SJSA1 (cell line): ENCODE data around the gene EFNA5. TPM values are rescaled to one million over a fixed set of nuclear protein-coding genes. Genes with fewer than 3 reads are reported as not detected.

Source experiments
- DNase-seq, 2 experiments: peaks; one replicate each; pipeline ENCODE4 v3.0.0-alpha.2; 2015 to 2020; ENCODE audit warnings: low spot score in 2 of 2, low read depth in 1 of 2
- H3K27ac ChIP-seq: fragments of 250-450 bp; sonication (Bioruptor Pico); 2 replicates; pipeline ENCODE4 v1.5.1; 2020; ENCODE audit warnings: mild to moderate bottlenecking, moderate library complexity
- H3K27me3 ChIP-seq: fragments of 250-450 bp; sonication (Bioruptor Pico); replicated peaks from 2 replicates; pipeline ENCODE4 v1.5.1; 2020; ENCODE audit warnings: mild to moderate bottlenecking, moderate library complexity
- H3K36me3 ChIP-seq: fragments of 250-450 bp; sonication (Bioruptor Pico); 2 replicates; pipeline ENCODE4 v1.5.1; 2020; ENCODE audit warnings: mild to moderate bottlenecking
- H3K4me1 ChIP-seq: fragments of 250-450 bp; sonication (Bioruptor Pico); replicated peaks from 2 replicates; pipeline ENCODE4 v1.6.1; 2021; ENCODE audit warnings: mild to moderate bottlenecking
- H3K4me3 ChIP-seq: fragments of 250-450 bp; sonication (Bioruptor Pico); 2 replicates; pipeline ENCODE4 v1.5.1; 2020; ENCODE audit warnings: mild to moderate bottlenecking
- H3K9me3 ChIP-seq: fragments of 250-450 bp; sonication (Bioruptor Pico); replicated peaks from 2 replicates; pipeline ENCODE4 v1.5.1; 2020; ENCODE audit warnings: mild to moderate bottlenecking
- total RNA-seq: library from RNA; depleted of rRNA; stranded (reverse); fragments of >200 nt; shearing (Covaris generic); gene quantifications from 2 replicates; pipeline ENCODE4 v1.2.3, GENCODE V29; 2014

EFNA5 gene
- total RNA-seq, 1 experiment from 2014 or later, result 0.87 TPM

DNA sequence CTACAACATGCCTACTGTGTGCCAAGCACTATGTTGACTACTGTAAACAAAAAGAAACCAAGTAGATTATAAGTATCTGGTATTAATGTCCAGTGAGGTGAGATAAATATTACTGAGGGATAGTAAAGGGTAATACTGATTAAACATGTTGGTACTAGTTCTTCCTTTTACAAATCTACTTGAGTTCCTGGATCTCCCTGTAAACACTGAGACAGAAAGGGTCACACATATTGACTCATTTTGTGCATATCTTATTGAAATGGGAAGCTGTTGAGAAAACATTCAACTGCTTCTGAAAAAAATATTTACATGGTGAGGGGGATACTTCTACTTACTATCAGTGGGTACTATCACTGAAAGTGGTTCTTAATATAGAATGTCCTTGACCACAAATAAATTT, 24.3 kb downstream of the EFNA5 start:
- H3K4me1 ChIP-seq, result no peaks in the 10 kb centered on the region
- no peak for DNase-seq
- no peak overlapping the region for H3K27ac ChIP-seq
- H3K9me3 ChIP-seq, result no peaks in the 10 kb centered on the region
- H3K36me3 ChIP-seq, result no peaks in the 10 kb centered on the region
- H3K4me3 ChIP-seq, result no peak overlapping the region
- no peaks in the 10 kb centered on the region for H3K27me3 ChIP-seq

DNA sequence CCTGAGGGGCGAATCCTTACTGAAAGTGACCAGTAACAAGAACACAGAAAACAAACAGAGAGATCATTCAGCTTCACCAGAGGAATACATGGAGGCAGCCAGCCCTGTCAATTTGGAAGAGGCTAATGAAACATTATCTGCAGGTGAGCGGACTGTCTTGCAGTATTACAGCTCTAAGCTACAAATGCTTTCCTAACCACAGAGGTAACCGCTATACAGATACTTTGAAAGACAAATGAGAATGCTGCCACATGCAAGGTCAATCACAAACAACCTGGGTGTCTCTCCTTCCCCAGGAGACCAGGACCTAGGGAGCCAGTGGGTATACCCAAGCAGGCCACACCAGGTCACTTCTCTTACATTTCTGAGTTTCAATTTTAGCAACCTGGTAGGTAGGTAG, 30.2 kb downstream of the EFNA5 start:
- Histone ChIP-seq H3K27ac (no peak overlapping the region), H3K4me1 (no peaks in the 10 kb centered on the region), H3K4me3 (no peak overlapping the region), H3K36me3 (no peaks in the 10 kb centered on the region), H3K27me3 (0 out of 2 replicates have a peak, but pooled peaks cover 2% of the 10 kb centered on the region), H3K9me3 (no peaks in the 10 kb centered on the region)
- no peak for DNase-seq

DNA sequence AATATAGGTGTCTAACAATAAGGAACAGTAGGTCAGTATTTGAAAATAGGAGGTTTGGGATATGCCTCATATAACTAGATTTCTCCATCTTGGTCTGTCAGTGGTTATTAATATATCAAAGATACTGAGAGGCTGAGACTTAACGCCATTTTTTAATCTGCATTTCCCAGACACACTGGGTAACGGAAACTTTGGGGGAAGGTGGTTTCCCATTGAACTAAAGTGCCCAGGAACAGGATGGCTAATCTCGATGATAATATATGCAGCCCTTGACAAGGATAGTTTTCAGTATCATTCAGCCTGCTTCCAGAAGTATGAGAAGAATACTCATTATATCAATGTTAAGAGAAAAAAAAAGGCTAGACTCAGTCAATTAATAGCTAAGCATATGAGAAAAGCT, 30.7 kb downstream of the EFNA5 start:
- Histone ChIP-seq H3K27ac (no peak overlapping the region), H3K36me3 (no peaks in the 10 kb centered on the region), H3K4me3 (no peak overlapping the region), H3K4me1 (no peaks in the 10 kb centered on the region), H3K9me3 (no peaks in the 10 kb centered on the region), H3K27me3 (0 out of 2 replicates have a peak, but pooled peaks cover 2% of the 10 kb centered on the region)
- DNase-seq, result no peak

DNA sequence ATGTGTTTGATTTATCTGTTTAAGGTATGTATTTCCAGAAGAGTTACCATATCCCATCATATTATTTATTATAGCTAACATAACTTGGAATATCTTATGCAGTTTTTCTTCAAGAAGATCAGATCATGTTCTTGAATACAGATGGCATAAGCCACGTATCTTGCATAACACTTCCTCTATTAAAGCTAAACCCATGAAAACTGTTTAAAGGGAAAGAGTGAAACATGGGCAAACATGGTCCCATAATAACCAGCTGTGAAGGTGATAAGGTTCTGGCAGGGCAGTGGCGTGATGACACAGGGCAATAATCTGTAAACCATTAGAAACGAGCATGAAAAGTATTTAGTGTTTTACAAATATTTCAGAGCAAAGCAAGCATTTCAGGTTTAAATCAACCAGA, 34.2 kb downstream of the EFNA5 start:
- DNase-seq, result no peak
- H3K4me1 ChIP-seq, result no peaks in the 10 kb centered on the region
- H3K27ac ChIP-seq, result no peak overlapping the region
- no peaks in the 10 kb centered on the region for H3K9me3 ChIP-seq
- no peaks in the 10 kb centered on the region for H3K36me3 ChIP-seq
- no peak overlapping the region for H3K4me3 ChIP-seq
- 0 out of 2 replicates have a peak, but pooled peaks cover 2% of the 10 kb centered on the region for H3K27me3 ChIP-seq

DNA sequence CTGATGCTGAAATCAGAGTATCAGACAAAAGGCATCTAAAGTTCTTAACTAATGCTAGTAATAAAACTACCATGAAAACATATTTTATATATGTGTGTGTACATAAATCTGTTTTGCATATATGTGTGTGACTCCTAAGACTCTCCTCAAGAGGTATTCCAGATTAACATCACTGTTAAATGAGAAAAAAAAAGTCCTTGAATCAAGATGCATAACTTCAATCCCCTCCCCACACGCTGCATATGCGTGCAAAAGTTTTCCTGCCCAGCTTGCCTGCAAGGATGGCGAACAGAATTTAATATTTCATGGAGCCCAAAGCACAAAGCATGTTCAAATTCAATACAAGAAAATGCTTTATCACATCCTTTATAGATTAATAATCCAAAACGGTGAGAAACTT, 34.7 kb downstream of the EFNA5 start:
- H3K27me3 ChIP-seq, result 0 out of 2 replicates have a peak, but pooled peaks cover 2% of the 10 kb centered on the region
- no peaks in the 10 kb centered on the region for H3K9me3 ChIP-seq
- DNase-seq, result no peak
- no peak overlapping the region for H3K27ac ChIP-seq
- H3K4me3 ChIP-seq, result no peak overlapping the region
- H3K36me3 ChIP-seq, result no peaks in the 10 kb centered on the region
- no peaks in the 10 kb centered on the region for H3K4me1 ChIP-seq

DNA sequence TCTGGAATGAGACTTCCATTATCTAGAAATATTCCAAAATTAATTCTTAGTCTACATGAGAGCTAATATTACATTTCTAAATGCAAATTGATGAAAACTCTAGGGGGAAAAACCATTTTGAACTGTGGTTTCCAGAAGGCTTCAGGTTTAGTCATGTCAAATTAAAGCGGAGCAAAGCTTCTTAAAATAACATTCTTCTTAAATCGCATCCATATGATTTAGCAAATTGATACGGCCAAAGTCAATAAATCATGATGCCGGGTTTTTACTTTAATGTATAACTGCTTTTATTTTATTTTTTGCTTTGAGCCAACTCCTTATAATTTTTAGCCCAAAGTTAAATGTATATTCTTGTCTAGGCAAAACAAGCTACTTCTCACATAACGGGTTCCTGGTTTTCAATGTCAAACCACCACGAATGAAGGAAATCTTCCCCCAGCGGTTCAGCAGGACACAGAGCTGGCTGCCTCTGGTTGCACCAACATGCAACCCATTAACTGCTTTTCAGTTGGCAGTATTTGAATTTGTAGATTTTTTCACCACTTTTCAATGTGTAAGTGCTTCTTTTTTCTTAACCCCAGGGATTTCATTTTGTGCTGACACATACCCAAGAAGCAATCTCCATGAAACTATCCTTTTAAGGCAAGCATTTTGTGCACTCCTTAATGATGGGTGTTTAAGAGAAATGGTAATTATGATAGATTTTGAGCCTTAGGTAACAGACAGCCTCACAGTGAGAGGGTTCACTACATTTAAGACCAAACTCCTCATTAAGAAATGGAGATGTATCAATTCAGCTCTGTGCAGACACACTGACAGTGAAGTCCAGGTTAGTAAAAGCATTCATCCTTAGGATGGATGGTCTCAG, 35.5 kb downstream of the EFNA5 start:
- H3K4me1 ChIP-seq, result no peaks in the 10 kb centered on the region
- H3K4me3 ChIP-seq, result no peak overlapping the region
- 0 out of 2 replicates have a peak, but pooled peaks cover 2% of the 10 kb centered on the region for H3K27me3 ChIP-seq
- H3K36me3 ChIP-seq, result no peaks in the 10 kb centered on the region
- DNase-seq, result no peak
- no peaks in the 10 kb centered on the region for H3K9me3 ChIP-seq
- no peak overlapping the region for H3K27ac ChIP-seq

DNA sequence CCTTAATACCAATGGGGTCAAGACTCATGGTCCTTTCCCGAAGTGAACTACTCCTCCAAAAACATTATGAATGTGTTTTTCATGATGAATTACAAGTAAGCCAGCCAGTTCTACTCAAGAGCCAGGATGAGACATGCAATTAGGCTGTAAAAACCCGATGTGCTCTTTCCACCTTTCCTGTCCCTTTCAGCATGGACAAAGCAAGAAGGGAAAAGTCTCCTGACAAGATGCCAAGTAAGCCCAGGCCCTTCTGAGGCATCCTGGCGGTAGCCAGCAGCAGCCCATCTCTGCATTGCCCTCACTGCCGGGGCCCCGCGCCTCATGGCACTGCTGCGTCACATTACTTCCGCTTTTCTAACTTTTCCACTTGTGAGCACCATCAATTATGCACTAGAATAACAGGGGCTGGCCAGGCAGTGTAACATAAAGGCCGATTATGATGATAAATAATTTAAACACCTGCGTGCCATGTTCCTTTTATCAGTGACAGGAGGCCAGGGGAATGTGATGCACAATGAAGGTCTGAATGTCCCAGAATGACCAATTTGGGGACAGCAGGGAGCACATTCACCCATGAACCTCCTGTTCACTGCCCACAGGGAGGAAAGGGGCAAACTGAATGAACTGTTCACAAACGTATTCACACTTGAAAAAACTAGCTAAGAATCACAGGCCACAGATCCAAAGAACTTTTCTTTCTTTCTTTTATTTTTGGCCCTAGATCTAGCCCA, 37.4 kb downstream of the EFNA5 start:
- Histone ChIP-seq H3K36me3 (no peaks in the 10 kb centered on the region), H3K9me3 (no peaks in the 10 kb centered on the region), H3K27me3 (0 out of 2 replicates have a peak, but pooled peaks cover 2% of the 10 kb centered on the region), H3K4me3 (no peak overlapping the region), H3K27ac (no peak overlapping the region), H3K4me1 (no peaks in the 10 kb centered on the region)
- no peak for DNase-seq

DNA sequence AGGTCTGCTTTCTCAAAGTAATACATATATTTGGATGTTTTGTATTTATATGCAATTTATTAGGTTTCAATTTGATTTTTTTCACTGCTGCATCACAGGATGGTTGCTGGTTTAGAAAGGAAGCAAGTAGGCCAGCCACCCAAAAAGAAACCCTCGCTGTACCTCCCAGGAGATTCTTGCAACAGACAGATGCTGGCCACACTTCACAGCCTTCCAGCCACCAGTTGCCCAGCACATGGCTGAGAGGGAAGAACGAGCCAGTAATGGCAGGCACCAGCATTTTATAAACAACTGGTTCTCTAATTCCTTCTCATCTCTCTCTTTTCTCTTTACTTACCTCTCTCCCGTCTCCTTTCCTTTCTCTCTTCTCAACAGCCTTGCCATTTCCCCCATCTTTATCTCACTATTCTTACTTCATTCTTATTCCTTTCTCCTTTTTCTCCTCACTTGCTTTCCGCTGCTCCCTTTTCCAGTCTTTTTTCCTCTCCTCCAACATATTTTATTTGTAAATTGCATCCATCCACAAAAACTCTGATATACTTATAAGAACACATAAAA, 38.9 kb downstream of the EFNA5 start:
- H3K27ac ChIP-seq, result no peak overlapping the region
- H3K27me3 ChIP-seq, result 0 out of 2 replicates have a peak, but pooled peaks cover under 1% of the 10 kb centered on the region

DNA sequence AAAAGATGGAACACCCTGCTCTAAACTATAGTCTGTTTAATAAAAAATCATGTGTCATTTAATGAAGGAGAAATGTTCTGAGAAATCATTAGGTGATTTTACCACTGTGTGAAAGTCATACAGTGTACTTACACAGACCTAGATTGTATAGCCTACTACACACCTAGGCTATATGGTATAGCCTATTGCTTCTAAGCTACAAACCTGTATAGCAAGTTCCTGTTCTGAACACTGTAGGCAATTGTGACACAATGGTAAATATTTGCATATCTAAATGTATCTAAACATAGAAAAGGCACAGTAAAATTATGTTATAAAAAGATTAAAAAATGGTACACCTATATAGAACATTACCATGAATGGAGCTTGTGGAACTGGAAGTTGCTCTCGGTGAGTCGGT, 40.6 kb downstream of the EFNA5 start:
- Histone ChIP-seq H3K36me3 (no peaks in the 10 kb centered on the region), H3K9me3 (no peaks in the 10 kb centered on the region), H3K27me3 (0 out of 2 replicates have a peak, but pooled peaks cover 3% of the 10 kb centered on the region), H3K27ac (no peak overlapping the region), H3K4me3 (no peak overlapping the region), H3K4me1 (no peaks in the 10 kb centered on the region)
- DNase-seq, result no peak

More for the DNA sequence above, 38.9 kb downstream of the EFNA5 start:
- H3K4me1 ChIP-seq, result no peaks in the 10 kb centered on the region
- no peaks in the 10 kb centered on the region for H3K36me3 ChIP-seq
- no peak overlapping the region for H3K4me3 ChIP-seq
- no peaks in the 10 kb centered on the region for H3K9me3 ChIP-seq
- no peak for DNase-seq

DNA sequence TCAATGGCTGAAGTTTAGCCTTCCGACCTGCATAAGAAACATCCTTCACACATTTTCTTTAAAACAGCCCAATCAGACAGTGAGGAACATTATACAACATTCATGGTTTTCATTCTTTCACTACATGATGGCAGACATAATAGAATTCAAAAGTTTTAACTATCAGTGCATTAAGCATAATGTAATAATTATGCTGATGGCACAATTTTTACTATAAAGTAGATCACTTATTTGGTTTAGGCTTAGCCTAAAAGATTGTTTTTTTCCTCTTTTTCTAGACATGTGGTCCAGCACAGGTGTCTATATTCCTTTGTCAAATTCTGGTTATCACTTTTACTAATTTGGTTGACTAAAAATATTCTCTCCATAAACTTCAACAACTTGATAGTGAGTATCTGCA, 46.5 kb downstream of the EFNA5 start:
- Histone ChIP-seq H3K27me3 (0 out of 2 replicates have a peak, but pooled peaks cover 3% of the 10 kb centered on the region), H3K4me3 (no peak overlapping the region), H3K9me3 (no peaks in the 10 kb centered on the region), H3K36me3 (no peaks in the 10 kb centered on the region), H3K4me1 (no peaks in the 10 kb centered on the region), H3K27ac (no peak overlapping the region)
- DNase-seq, result no peak

DNA sequence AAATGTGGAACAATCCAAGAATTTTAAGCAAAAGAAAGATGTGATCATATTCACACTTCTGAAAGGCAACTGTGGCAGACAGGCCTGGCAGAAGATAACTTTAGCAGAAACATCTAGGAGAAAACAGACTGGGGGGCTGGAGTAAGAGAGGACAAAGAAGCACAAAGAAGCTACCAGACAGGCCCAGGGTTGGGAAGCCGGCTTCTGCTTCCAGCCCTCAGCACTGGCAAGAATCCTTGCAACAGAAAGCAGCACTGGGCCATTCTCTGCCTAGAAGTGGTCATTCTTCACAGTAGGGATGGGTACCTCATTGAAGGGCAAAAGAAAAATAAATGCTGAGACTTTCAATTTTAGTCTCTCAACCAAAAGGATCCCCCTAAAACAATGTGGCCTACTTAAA, 49.6 kb downstream of the EFNA5 start:
- H3K4me3 ChIP-seq, result no peak overlapping the region
- H3K27ac ChIP-seq, result no peak overlapping the region
- H3K9me3 ChIP-seq, result no peaks in the 10 kb centered on the region
- no peaks in the 10 kb centered on the region for H3K27me3 ChIP-seq
- no peaks in the 10 kb centered on the region for H3K36me3 ChIP-seq
- H3K4me1 ChIP-seq, result peaks cover 3% of the 10 kb centered on the region; the same call in 1 of the 2 replicates
- no peak for DNase-seq

DNA sequence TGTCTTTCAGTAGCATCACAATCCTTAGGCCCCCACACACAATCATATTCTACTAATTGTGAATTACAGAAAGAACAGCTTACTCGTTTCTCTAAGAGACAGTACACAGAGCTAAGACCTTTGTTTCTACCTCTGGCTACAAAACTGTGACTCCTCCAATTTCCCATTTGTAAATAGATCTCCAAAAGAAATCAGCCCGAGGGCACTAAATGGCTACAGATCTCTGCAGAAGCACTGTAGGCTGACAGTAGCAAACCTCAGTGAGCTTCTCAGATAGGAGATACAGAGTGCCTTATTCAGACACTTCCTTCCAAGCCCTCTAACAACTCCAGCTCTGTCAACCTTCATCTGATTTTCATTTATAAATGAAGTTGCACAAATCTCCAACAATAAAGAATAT, 51.0 kb downstream of the EFNA5 start:
- H3K36me3 ChIP-seq, result no peaks in the 10 kb centered on the region
- H3K4me1 ChIP-seq, result peaks cover 9% of the 10 kb centered on the region
- no peaks in the 10 kb centered on the region for H3K27me3 ChIP-seq
- H3K4me3 ChIP-seq, result no peak overlapping the region
- no peak overlapping the region for H3K27ac ChIP-seq
- DNase-seq, result no peak
- H3K9me3 ChIP-seq, result no peaks in the 10 kb centered on the region

DNA sequence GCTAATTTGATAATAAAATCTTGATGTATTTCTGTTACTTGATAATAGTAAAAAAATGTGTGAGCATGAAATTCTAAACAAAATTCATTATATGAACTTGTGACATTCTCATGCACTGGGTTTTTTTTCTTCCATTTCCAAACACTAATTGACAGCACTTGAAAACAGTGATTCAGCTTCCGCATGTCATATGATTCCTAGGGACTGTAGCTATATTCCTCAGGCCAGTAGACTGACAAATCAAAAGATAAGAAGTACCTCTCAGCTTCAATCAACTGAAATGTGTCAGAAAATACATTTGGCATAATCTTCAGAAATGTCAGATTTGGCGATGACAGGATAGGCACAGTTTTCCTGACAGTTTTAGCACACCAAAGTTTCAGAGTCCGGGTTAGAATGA, 52.5 kb downstream of the EFNA5 start:
- H3K9me3 ChIP-seq, result no peaks in the 10 kb centered on the region
- no peak overlapping the region for H3K4me3 ChIP-seq
- H3K27me3 ChIP-seq, result no peaks in the 10 kb centered on the region
- peaks cover 9% of the 10 kb centered on the region for H3K4me1 ChIP-seq
- H3K27ac ChIP-seq, result no peak overlapping the region
- DNase-seq, result no peak
- H3K36me3 ChIP-seq, result no peaks in the 10 kb centered on the region

DNA sequence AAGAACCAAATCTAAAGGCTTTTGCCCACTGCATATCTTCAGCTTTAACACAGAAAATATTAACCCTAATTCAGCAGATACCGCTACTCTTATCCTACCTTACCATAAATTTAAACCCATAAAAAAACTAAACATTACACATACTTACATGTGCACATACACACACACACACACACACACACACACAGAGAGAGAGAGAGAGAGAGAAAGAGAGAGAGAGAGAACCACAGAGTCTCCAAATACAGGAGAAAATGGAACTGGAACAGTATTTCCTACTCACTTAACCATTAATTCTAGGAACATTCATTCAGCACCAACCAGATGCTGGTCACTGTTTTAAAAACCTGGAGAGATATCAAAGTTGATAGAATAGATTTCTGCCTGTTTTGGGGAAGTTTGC, 53.7 kb downstream of the EFNA5 start:
- no peak overlapping the region for H3K27ac ChIP-seq
- no peak overlapping the region for H3K4me3 ChIP-seq
- no peak for DNase-seq
- no peaks in the 10 kb centered on the region for H3K9me3 ChIP-seq
- H3K36me3 ChIP-seq, result no peaks in the 10 kb centered on the region
- peaks cover 9% of the 10 kb centered on the region for H3K4me1 ChIP-seq
- H3K27me3 ChIP-seq, result no peaks in the 10 kb centered on the region
